Neural cell (in vitro differentiated cells): ENCODE measurements around the gene DMBT1. TPM values are rescaled to one million over a fixed set of nuclear protein-coding genes. Genes with fewer than 3 reads are reported as not detected.

ENCODE experiments used
- H2AFZ ChIP-seq: fragments of 200-600, 300-800 bp; sonication (generic), shearing (Covaris generic); 2 replicates; pipeline ENCODE4 v1.6.0; 2014; ENCODE audit warnings: low read depth, mild to moderate bottlenecking, antibody characterized with exemption, low read length, moderate library complexity
- H3F3A ChIP-seq: fragments of 200-600 bp; shearing (Covaris generic); 2 replicates; pipeline ENCODE4 v1.6.1; 2016; ENCODE audit warnings: mild to moderate bottlenecking, moderate library complexity, mixed read lengths, antibody characterized with exemption, low read length; ENCODE audit not compliant: insufficient read depth, poor library complexity, severe bottlenecking
- H3K27ac ChIP-seq: fragments of 200-600, 300-800 bp; sonication (generic), shearing (Covaris generic); 2 replicates; pipeline ENCODE4 v1.5.1; 2014; ENCODE audit warnings: mild to moderate bottlenecking, low read length, moderate library complexity
- H3K27me3 ChIP-seq: fragments of 300-800, 200-600 bp; sonication (generic), shearing (Covaris generic); 2 replicates; pipeline ENCODE4 v1.6.0; 2014; ENCODE audit warnings: mild to moderate bottlenecking, low read depth, low read length, moderate library complexity; ENCODE audit not compliant: insufficient read depth
- H3K36me3 ChIP-seq: fragments of 300-800, 200-600 bp; sonication (generic), shearing (Covaris generic); 2 replicates; pipeline ENCODE4 v1.5.1; 2014; ENCODE audit warnings: mild to moderate bottlenecking, antibody characterized with exemption, low read length, moderate library complexity; ENCODE audit not compliant: insufficient read depth
- H3K4me2 ChIP-seq: fragments of 300-800, 200-600 bp; sonication (generic), shearing (Covaris generic); 2 replicates; pipeline ENCODE4 v1.6.0; 2014; ENCODE audit warnings: mild to moderate bottlenecking, low read length
- H3K4me3 ChIP-seq: fragments of 300-800, 200-600 bp; sonication (generic), shearing (Covaris generic); 2 replicates; pipeline ENCODE4 v1.5.1; 2014; ENCODE audit warnings: mild to moderate bottlenecking, low read length, moderate library complexity
- H3K79me2 ChIP-seq: fragments of 200-600 bp; shearing (Covaris generic); replicated peaks from 2 replicates; pipeline ENCODE4 v1.6.0; 2014; ENCODE audit warnings: mild to moderate bottlenecking, low read length, moderate library complexity; ENCODE audit not compliant: insufficient read depth
- H3K9ac ChIP-seq: fragments of 300-800, 200-600 bp; sonication (generic), shearing (Covaris generic); 2 replicates; pipeline ENCODE4 v1.6.1; 2016; ENCODE audit warnings: mild to moderate bottlenecking, low read length, mixed read lengths
- H3K9me2 ChIP-seq: fragments of 200-600 bp; shearing (Covaris generic); 2 replicates; pipeline ENCODE4 v1.6.1; 2016; ENCODE audit warnings: mild to moderate bottlenecking, low read length, mixed read lengths; ENCODE audit not compliant: insufficient read depth
- H3K9me3 ChIP-seq: fragments of 200-600, 300-800 bp; sonication (generic), shearing (Covaris generic); 2 replicates; pipeline ENCODE4 v1.6.1; 2016; ENCODE audit warnings: mild to moderate bottlenecking, mixed run types, low read length, moderate library complexity, mixed read lengths
- H4K20me1 ChIP-seq: fragments of 200-600 bp; shearing (Covaris generic); 2 replicates; pipeline ENCODE4 v1.6.1; 2016; ENCODE audit warnings: mild to moderate bottlenecking, mixed run types; ENCODE audit not compliant: insufficient read depth
- EP300 ChIP-seq: fragments of 450-650 bp; conservative IDR thresholded peaks from 2 replicates; pipeline ENCODE4 v1.6.1; 2014; ENCODE audit warnings: antibody characterized with exemption, mild to moderate bottlenecking, moderate library complexity; ENCODE audit not compliant: poor library complexity, severe bottlenecking
- EZH2 ChIP-seq: fragments of 200-600, 300-800 bp; shearing (Covaris generic), sonication (generic); IDR thresholded peaks from 2 replicates; pipeline ENCODE4 v1.6.1; 2014; ENCODE audit warnings: antibody characterized with exemption, low read length, borderline replicate concordance, mild to moderate bottlenecking; ENCODE audit not compliant: insufficient read depth, poor library complexity, severe bottlenecking
- MXI1 ChIP-seq: fragments of 450-650 bp; conservative IDR thresholded peaks from 2 replicates; pipeline ENCODE4 v1.6.1; 2014; ENCODE audit warnings: antibody characterized with exemption, mild to moderate bottlenecking; ENCODE audit not compliant: poor library complexity, severe bottlenecking
- POLR2AphosphoS5 ChIP-seq: IDR thresholded peaks from 2 replicates; pipeline ENCODE4 v1.6.1; 2012
- RAD21 ChIP-seq: fragments of 450-650 bp; conservative IDR thresholded peaks from 2 replicates; pipeline ENCODE4 v1.6.1; 2014; ENCODE audit warnings: antibody characterized with exemption, mild to moderate bottlenecking, moderate library complexity
- SMC3 ChIP-seq: fragments of 450-650 bp; conservative IDR thresholded peaks from 2 replicates; pipeline ENCODE4 v1.6.1; 2014; ENCODE audit warnings: antibody characterized with exemption, mild to moderate bottlenecking, moderate library complexity; ENCODE audit not compliant: poor library complexity
- TAF1 ChIP-seq: IDR thresholded peaks from 2 replicates; pipeline ENCODE4 v1.6.1; 2012; ENCODE audit warnings: low read depth
- polyA plus RNA-seq: library from polyadenylated mRNA; depleted of rRNA; stranded (reverse); fragments of >200 nt; gene quantifications from 2 replicates; pipeline ENCODE4 v1.2.3, GENCODE V29; 2014
- TF ChIP-seq, protein P1 (sequence below): IDR thresholded peaks from 2 replicates; pipeline ENCODE4 v1.6.1; 2012; ENCODE audit warnings: borderline replicate concordance
- TF ChIP-seq, protein P2 (sequence below): fragments of 450-650 bp; IDR thresholded peaks from 2 replicates; pipeline ENCODE4 v1.5.1; 2014; ENCODE audit warnings: antibody characterized with exemption, mild to moderate bottlenecking, moderate library complexity; ENCODE audit not compliant: poor library complexity, severe bottlenecking

The DMBT1 gene
- polyA plus RNA-seq, 1 donor from 2014 or later, result not detected

DNA sequence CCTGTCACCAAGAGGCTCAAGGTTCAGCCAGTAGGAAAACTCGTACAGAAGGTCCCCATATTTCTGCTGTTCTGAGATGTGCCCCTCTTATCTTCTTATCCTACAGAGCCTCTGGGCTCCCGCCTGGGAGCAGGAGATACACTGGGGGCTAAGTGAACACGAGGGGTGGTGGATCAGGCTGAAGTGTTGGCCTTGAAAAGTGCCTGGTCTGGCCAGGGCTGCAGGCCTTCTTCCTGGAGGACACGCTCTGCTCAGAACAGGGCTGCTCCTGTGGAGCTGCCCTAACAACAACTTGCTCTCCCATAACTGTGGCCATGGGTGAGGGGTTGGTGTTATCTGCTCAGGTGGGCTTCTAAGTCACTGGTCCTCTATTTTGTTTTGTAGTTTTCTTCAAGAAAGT, 105.4 kb downstream of the DMBT1 start:
- Histone ChIP-seq H3F3A (no peaks in the 10 kb centered on the region), H3K9me2 (no peaks in the 10 kb centered on the region), H3K27ac (no peak overlapping the region), H3K9me3 (no peaks in the 10 kb centered on the region), H3K27me3 (no peaks in the 10 kb centered on the region), H4K20me1 (no peaks in the 10 kb centered on the region), H2AFZ (no peak overlapping the region), H3K4me3 (no peak overlapping the region), H3K4me2 (no peak overlapping the region), H3K36me3 (no peaks in the 10 kb centered on the region), H3K9ac (no peak overlapping the region), H3K79me2 (no peaks in the 10 kb centered on the region)
- TF ChIP-seq, protein P1, sequence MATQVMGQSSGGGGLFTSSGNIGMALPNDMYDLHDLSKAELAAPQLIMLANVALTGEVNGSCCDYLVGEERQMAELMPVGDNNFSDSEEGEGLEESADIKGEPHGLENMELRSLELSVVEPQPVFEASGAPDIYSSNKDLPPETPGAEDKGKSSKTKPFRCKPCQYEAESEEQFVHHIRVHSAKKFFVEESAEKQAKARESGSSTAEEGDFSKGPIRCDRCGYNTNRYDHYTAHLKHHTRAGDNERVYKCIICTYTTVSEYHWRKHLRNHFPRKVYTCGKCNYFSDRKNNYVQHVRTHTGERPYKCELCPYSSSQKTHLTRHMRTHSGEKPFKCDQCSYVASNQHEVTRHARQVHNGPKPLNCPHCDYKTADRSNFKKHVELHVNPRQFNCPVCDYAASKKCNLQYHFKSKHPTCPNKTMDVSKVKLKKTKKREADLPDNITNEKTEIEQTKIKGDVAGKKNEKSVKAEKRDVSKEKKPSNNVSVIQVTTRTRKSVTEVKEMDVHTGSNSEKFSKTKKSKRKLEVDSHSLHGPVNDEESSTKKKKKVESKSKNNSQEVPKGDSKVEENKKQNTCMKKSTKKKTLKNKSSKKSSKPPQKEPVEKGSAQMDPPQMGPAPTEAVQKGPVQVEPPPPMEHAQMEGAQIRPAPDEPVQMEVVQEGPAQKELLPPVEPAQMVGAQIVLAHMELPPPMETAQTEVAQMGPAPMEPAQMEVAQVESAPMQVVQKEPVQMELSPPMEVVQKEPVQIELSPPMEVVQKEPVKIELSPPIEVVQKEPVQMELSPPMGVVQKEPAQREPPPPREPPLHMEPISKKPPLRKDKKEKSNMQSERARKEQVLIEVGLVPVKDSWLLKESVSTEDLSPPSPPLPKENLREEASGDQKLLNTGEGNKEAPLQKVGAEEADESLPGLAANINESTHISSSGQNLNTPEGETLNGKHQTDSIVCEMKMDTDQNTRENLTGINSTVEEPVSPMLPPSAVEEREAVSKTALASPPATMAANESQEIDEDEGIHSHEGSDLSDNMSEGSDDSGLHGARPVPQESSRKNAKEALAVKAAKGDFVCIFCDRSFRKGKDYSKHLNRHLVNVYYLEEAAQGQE, result no peak
- TF ChIP-seq, protein P2, sequence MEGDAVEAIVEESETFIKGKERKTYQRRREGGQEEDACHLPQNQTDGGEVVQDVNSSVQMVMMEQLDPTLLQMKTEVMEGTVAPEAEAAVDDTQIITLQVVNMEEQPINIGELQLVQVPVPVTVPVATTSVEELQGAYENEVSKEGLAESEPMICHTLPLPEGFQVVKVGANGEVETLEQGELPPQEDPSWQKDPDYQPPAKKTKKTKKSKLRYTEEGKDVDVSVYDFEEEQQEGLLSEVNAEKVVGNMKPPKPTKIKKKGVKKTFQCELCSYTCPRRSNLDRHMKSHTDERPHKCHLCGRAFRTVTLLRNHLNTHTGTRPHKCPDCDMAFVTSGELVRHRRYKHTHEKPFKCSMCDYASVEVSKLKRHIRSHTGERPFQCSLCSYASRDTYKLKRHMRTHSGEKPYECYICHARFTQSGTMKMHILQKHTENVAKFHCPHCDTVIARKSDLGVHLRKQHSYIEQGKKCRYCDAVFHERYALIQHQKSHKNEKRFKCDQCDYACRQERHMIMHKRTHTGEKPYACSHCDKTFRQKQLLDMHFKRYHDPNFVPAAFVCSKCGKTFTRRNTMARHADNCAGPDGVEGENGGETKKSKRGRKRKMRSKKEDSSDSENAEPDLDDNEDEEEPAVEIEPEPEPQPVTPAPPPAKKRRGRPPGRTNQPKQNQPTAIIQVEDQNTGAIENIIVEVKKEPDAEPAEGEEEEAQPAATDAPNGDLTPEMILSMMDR, result no peak
- TF ChIP-seq RAD21, result no peak
- no peak for TF ChIP-seq EP300

- TF ChIP-seq MXI1 (no peak), RAD21 (no peak), EZH2 (no peak), TAF1 (no peak), POLR2AphosphoS5 (no peak), EP300 (no peak), SMC3 (no peak)
- TF ChIP-seq, protein P1, result no peak
- TF ChIP-seq, protein P2, result no peak
- H3K9ac ChIP-seq, result no peak overlapping the region
Measured at GRCh38 chr10:122669045-122669444, 108.5 kb downstream of the DMBT1 start.

More at GRCh38 chr10:122669045-122669444, 108.5 kb downstream of the DMBT1 start:
- no peaks in the 10 kb centered on the region for H3K36me3 ChIP-seq
- no peaks in the 10 kb centered on the region for H3K9me3 ChIP-seq
- no peaks in the 10 kb centered on the region for H3K9me2 ChIP-seq
- no peaks in the 10 kb centered on the region for H3F3A ChIP-seq
- no peaks in the 10 kb centered on the region for H3K27me3 ChIP-seq
- H2AFZ ChIP-seq, result no peak overlapping the region
- H4K20me1 ChIP-seq, result no peaks in the 10 kb centered on the region
- no peak overlapping the region for H3K4me2 ChIP-seq
- no peak overlapping the region for H3K4me3 ChIP-seq
- no peak overlapping the region for H3K27ac ChIP-seq
- no peaks in the 10 kb centered on the region for H3K79me2 ChIP-seq
